Endothelial cell of umbilical vein (primary cell): Measurements from ENCODE around the gene MAN1A2. TPM values are rescaled to one million over a fixed set of nuclear protein-coding genes. Genes with fewer than 3 reads are reported as not detected.

Source experiments
- BruUV-seq: library from RNA; stranded (reverse); fragments of 400-500 nt; replicated peaks from 2 replicates; lab custom pipeline; 2021; lab: Mats Ljungman, UMichigan
- CTCF ChIA-PET: fragments of 300-600, 350-600 bp; sonication (Branson Sonifier 250); formaldehyde crosslinking; loops from one replicate; lab custom pipeline; 2021; ENCODE audit warnings: antibody characterized with exemption, inconsistent platforms; lab: Charles Lee
- POLR2A ChIA-PET: fragments of 300-600, 350-600 bp; sonication (Branson Sonifier 250); formaldehyde crosslinking; loops from one replicate; lab custom pipeline; 2021; ENCODE audit warnings: antibody characterized with exemption, inconsistent platforms; lab: Charles Lee
- DNase-seq: peaks from one replicate; pipeline ENCODE4 v3.0.0-alpha.2; 2011; ENCODE audit warnings: low read depth, low spot score
- FAIRE-seq: peaks from 2 replicates; lab custom pipeline; 2011; peaks lifted over from hg19 to GRCh38; lab: Jason Lieb, UNC
- H2AFZ ChIP-seq: 2 replicates; pipeline ENCODE4 v1.6.0; 2012; ENCODE audit warnings: low read depth, low read length, control low read depth, inconsistent platforms
- H3K27ac ChIP-seq: 2 replicates; pipeline ENCODE4 v1.5.1; 2011; ENCODE audit warnings: low read depth, mild to moderate bottlenecking, control low read depth, low read length, moderate library complexity; ENCODE audit not compliant: insufficient read depth
- H3K27me3 ChIP-seq, 2 experiments: 2 replicates each; pipeline versions ENCODE4 v1.6.0 to v1.6.1; 2011; ENCODE audit warnings: low read length in 2 of 2, mixed read lengths in 1 of 2; ENCODE audit not compliant: control insufficient read depth in 2 of 2, insufficient read depth in 2 of 2
- H3K36me3 ChIP-seq, 2 experiments: 2 replicates in 1 of 2; 3 replicates in 1 of 2; pipeline ENCODE4 v1.5.1; 2011; ENCODE audit warnings: low read length in 2 of 2, mild to moderate bottlenecking in 1 of 2, moderate library complexity in 1 of 2; ENCODE audit not compliant: control insufficient read depth in 2 of 2, insufficient read depth in 2 of 2; ENCODE audit errors: extremely low read depth in 1 of 2
- H3K4me1 ChIP-seq: 3 replicates; pipeline ENCODE4 v1.5.1; 2011; ENCODE audit warnings: mild to moderate bottlenecking, low read length; ENCODE audit not compliant: control insufficient read depth, insufficient read depth; ENCODE audit errors: extremely low read depth
- H3K4me2 ChIP-seq: 2 replicates; pipeline ENCODE4 v1.6.1; 2011; ENCODE audit warnings: low read length, control low read depth, mixed read lengths; ENCODE audit not compliant: insufficient read depth
- H3K4me3 ChIP-seq, 3 experiments: fragments of 200-600 bp in 1 of 3; sonication (generic), shearing (Covaris generic) in 1 of 3; replicated peaks in 1 of 3; 2 replicates each; pipeline ENCODE4 v1.5.1; 2011 to 2016; ENCODE audit warnings: control low read depth in 3 of 3, low read length in 3 of 3, mild to moderate bottlenecking in 2 of 3, inconsistent platforms in 1 of 3, low read depth in 1 of 3, moderate library complexity in 1 of 3; ENCODE audit not compliant: insufficient read depth in 1 of 3
- H3K79me2 ChIP-seq: 2 replicates; pipeline ENCODE4 v1.6.0; 2012; ENCODE audit warnings: low read length, inconsistent platforms; ENCODE audit not compliant: control insufficient read depth, insufficient read depth
- H3K9ac ChIP-seq: replicated peaks from 2 replicates; pipeline ENCODE3; 2011; ENCODE audit warnings: low read length, control low read depth; ENCODE audit not compliant: insufficient read depth; ENCODE audit errors: extremely low read depth
- H3K9me1 ChIP-seq: replicated peaks from 3 replicates; pipeline ENCODE4 v1.6.0; 2011; ENCODE audit warnings: mild to moderate bottlenecking, low read length; ENCODE audit not compliant: control insufficient read depth, insufficient read depth; ENCODE audit errors: extremely low read depth
- H3K9me3 ChIP-seq: replicated peaks from 2 replicates; pipeline ENCODE4 v1.5.1; 2012; ENCODE audit warnings: low read length, inconsistent platforms; ENCODE audit not compliant: control insufficient read depth, insufficient read depth
- H4K20me1 ChIP-seq: replicated peaks from 2 replicates; pipeline ENCODE3; 2011; ENCODE audit warnings: mild to moderate bottlenecking, low read length; ENCODE audit not compliant: control insufficient read depth, insufficient read depth; ENCODE audit errors: extremely low read depth
- EZH2 ChIP-seq: IDR thresholded peaks from 2 replicates; pipeline ENCODE4 v1.6.1; 2012; ENCODE audit warnings: borderline replicate concordance, low read depth, mild to moderate bottlenecking, moderate library complexity, low read length, inconsistent platforms; ENCODE audit not compliant: severe bottlenecking
- FOS ChIP-seq: IDR thresholded peaks from 2 replicates; pipeline ENCODE4 v1.6.1; 2011; ENCODE audit warnings: mild to moderate bottlenecking, low read length, moderate library complexity, borderline replicate concordance; ENCODE audit not compliant: insufficient read depth
- GATA2 ChIP-seq: IDR thresholded peaks from 2 replicates; pipeline ENCODE4 v1.7.0; 2011; ENCODE audit warnings: low read depth, mild to moderate bottlenecking, moderate library complexity, mixed read lengths, low read length; ENCODE audit not compliant: insufficient read length, insufficient read depth
- JUN ChIP-seq: IDR thresholded peaks from 2 replicates; pipeline ENCODE4 v1.6.1; 2011; ENCODE audit warnings: borderline replicate concordance, low read depth; ENCODE audit not compliant: insufficient read length, insufficient read depth
- MAX ChIP-seq: IDR thresholded peaks from 2 replicates; pipeline ENCODE4 v1.6.1; 2011; ENCODE audit not compliant: insufficient read depth, insufficient read length
- MYC ChIP-seq: IDR thresholded peaks from one replicate; pipeline ENCODE4 v1.6.1; 2011; ENCODE audit warnings: mild to moderate bottlenecking, low read depth, low read length
- POLR2A ChIP-seq: IDR thresholded peaks from 2 replicates; pipeline ENCODE4 v1.6.1; 2012; ENCODE audit warnings: low read depth, mild to moderate bottlenecking, control low read depth, low read length
- POLR2AphosphoS5 ChIP-seq: IDR thresholded peaks from 2 replicates; pipeline ENCODE4 v1.6.1; 2012; ENCODE audit warnings: low read depth, mild to moderate bottlenecking, control low read depth, low read length, moderate library complexity; ENCODE audit not compliant: insufficient read depth
- dilution Hi-C: fragments of 300-500 bp; cut with MboI; formaldehyde crosslinking; loops from one replicate; pipeline ENCODE4 v1.15.0; 2019; ENCODE audit warnings: low sequenced_read_pairs; ENCODE audit not compliant: extremely low pct_ligation_motif_present
- intact Hi-C: fragments of 100-400 bp; cut with micrococcal nuclease; formaldehyde crosslinking; loops from one replicate; pipeline ENCODE4 v1.10.0; 2022
- polyA plus RNA-seq, 4 experiments: library from polyadenylated mRNA; depleted of rRNA in 3 of 4; stranded (reverse) in 3 of 4; unstranded in 1 of 4; fragments of >200 nt; gene quantifications; 2 replicates each; pipeline versions ENCODE4 v1.2.1 to v1.2.3, GENCODE V29; 2011 to 2012; ENCODE audit warnings: missing spikeins in 1 of 4
- total RNA-seq: library from RNA; stranded (reverse); gene quantifications from 2 replicates; pipeline ENCODE4 v1.2.3, GENCODE V29; 2021
- TF ChIP-seq, protein P1 (sequence below), 2 donors: IDR thresholded peaks; 1 replicate in 1 of 2; 2 replicates in 1 of 2; pipeline ENCODE4 v1.5.1; 2011; ENCODE audit warnings: low read length in 2 of 2, mild to moderate bottlenecking in 2 of 2, moderate library complexity in 2 of 2, control low read depth in 1 of 2, inconsistent platforms in 1 of 2, low read depth in 1 of 2; ENCODE audit not compliant: insufficient read depth in 1 of 2; ENCODE audit errors: extremely low read depth in 1 of 2

MAN1A2 gene
- total and polyA plus RNA-seq, 2 donors (not counting 3 experiments of a cell fraction or from before 2014, with no cell fraction given), result 13.5 to 36.2 TPM

DNA sequence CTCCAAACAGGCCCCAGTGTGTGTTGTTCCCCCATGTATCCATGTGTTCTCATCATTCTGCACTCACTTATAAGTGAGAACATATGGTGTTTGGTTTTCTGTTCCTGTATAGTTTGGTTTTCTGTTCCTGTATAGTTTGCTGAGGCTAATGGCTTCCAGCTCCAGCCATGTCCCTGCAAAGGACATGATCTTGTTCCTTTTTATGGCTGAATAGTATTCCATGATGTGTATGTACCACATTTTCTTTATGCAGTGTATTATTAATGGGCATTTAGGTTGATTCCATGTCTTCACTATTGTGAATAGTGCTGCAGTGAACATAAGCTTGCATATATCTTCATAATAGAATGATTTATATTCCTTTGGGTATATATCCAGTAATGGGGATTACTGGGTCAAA lies 111.8 kb downstream of the MAN1A2 start:
- no peak overlapping the region for H3K27ac ChIP-seq
- H3K4me2 ChIP-seq, result no peak overlapping the region
- H2AFZ ChIP-seq, result no peak overlapping the region
- intact Hi-C loops (no loop called here), dilution Hi-C loops (no loop called here)
- FAIRE-seq, result no peak
- no TSS peak for BruUV-seq
- no peaks in the 10 kb centered on the region for H3K9me1 ChIP-seq
- no peak for TF ChIP-seq POLR2A
- TF ChIP-seq EZH2, result no peak
- no peak for TF ChIP-seq POLR2AphosphoS5
- H3K27me3 ChIP-seq, result no peaks in the 10 kb centered on the region
- DNase-seq, result no peak
- H3K9ac ChIP-seq, result no peak overlapping the region
- H3K4me3 ChIP-seq, result no peak overlapping the region
- POLR2A ChIA-PET, result no interaction called here
- H4K20me1 ChIP-seq, result no peaks in the 10 kb centered on the region
- H3K4me1 ChIP-seq, result no peaks in the 10 kb centered on the region
- no peaks in the 10 kb centered on the region for H3K36me3 ChIP-seq
- no peaks in the 10 kb centered on the region for H3K9me3 ChIP-seq
- CTCF ChIA-PET, result no interaction called here
- no peaks in the 10 kb centered on the region for H3K79me2 ChIP-seq

- FAIRE-seq (no peak), DNase-seq (no peak)
- H3K4me2 ChIP-seq, result no peak overlapping the region
- H3K4me1 ChIP-seq, result no peaks in the 10 kb centered on the region
- no peaks in the 10 kb centered on the region for H3K27me3 ChIP-seq
- H3K27ac ChIP-seq, result no peak overlapping the region
- TF ChIP-seq POLR2A (no peak), MYC (no peak), FOS (no peak), EZH2 (no peak), JUN (no peak), GATA2 (no peak), POLR2AphosphoS5 (no peak), MAX (no peak)
- TF ChIP-seq, protein P1, sequence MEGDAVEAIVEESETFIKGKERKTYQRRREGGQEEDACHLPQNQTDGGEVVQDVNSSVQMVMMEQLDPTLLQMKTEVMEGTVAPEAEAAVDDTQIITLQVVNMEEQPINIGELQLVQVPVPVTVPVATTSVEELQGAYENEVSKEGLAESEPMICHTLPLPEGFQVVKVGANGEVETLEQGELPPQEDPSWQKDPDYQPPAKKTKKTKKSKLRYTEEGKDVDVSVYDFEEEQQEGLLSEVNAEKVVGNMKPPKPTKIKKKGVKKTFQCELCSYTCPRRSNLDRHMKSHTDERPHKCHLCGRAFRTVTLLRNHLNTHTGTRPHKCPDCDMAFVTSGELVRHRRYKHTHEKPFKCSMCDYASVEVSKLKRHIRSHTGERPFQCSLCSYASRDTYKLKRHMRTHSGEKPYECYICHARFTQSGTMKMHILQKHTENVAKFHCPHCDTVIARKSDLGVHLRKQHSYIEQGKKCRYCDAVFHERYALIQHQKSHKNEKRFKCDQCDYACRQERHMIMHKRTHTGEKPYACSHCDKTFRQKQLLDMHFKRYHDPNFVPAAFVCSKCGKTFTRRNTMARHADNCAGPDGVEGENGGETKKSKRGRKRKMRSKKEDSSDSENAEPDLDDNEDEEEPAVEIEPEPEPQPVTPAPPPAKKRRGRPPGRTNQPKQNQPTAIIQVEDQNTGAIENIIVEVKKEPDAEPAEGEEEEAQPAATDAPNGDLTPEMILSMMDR (IDR thresholded peaks at IDR 0.05; ENCODE audit: extremely low read depth in 1 of 2, insufficient read depth in 1 of 2, low read depth in 1 of 2, low read length in 2 of 2), result no peak
- H3K9ac ChIP-seq, result no peak overlapping the region
- POLR2A ChIA-PET, result no interaction called here
- CTCF ChIA-PET, result no interaction called here
- H2AFZ ChIP-seq, result no peak overlapping the region
- H3K79me2 ChIP-seq, result no peaks in the 10 kb centered on the region
- dilution Hi-C loops (no loop called here), intact Hi-C loops (no loop called here)
- no peaks in the 10 kb centered on the region for H3K36me3 ChIP-seq
- no peaks in the 10 kb centered on the region for H3K9me1 ChIP-seq
- no peaks in the 10 kb centered on the region for H4K20me1 ChIP-seq
- no TSS peak for BruUV-seq
- no peak overlapping the region for H3K4me3 ChIP-seq
- no peaks in the 10 kb centered on the region for H3K9me3 ChIP-seq
Observed at GRCh38 chr1:117481410-117481809, 114.2 kb downstream of the MAN1A2 start.
